NB4 (cell line): ENCODE measurements around the gene ADAMTS2.
A peak's percentile ranks its signal among the peaks of the same experiment; 100 is the strongest.

ENCODE experiments used
- DNase-seq: peaks from one replicate; pipeline ENCODE4 v3.0.0; 2010; ENCODE audit warnings: low read depth
- H3K4me3 ChIP-seq: one replicate; pipeline ENCODE4 v1.5.1; 2011; ENCODE audit warnings: mild to moderate bottlenecking, low read depth, low read length, moderate library complexity
- CTCF ChIP-seq: IDR thresholded peaks from one replicate; pipeline ENCODE4 v1.5.1; 2012; ENCODE audit warnings: low read depth, low read length
- MAX ChIP-seq: IDR thresholded peaks from 2 replicates; pipeline ENCODE4 v1.6.1; 2011; ENCODE audit warnings: low read depth, low read length
- MYC ChIP-seq: IDR thresholded peaks from 2 replicates; pipeline ENCODE4 v1.6.1; 2011; ENCODE audit warnings: low read depth, low read length
- POLR2A ChIP-seq: IDR thresholded peaks from 2 replicates; pipeline ENCODE4 v1.6.1; 2011; ENCODE audit warnings: mild to moderate bottlenecking; ENCODE audit not compliant: insufficient read length; ENCODE audit errors: extremely low read depth

The ADAMTS2 gene

GRCh38 chr5:179191506-179192184 lies 153.6 kb downstream of the ADAMTS2 start:
- no peak for TF ChIP-seq MYC
- H3K4me3 ChIP-seq, result no peak overlapping the region
- no peak for DNase-seq

- TF ChIP-seq MYC (no peak), POLR2A (no peak), CTCF (no peak), MAX (no peak)
- H3K4me3 ChIP-seq, result no peak overlapping the region
- no peak for DNase-seq
Observed at GRCh38 chr5:179190851-179191505, 154.3 kb downstream of the ADAMTS2 start.

- DNase-seq, result no peak
- no peak overlapping the region for H3K4me3 ChIP-seq
Observed at GRCh38 chr5:179188636-179189035, 156.6 kb downstream of the ADAMTS2 start.

GRCh38 chr5:179187681-179188575 lies 157.3 kb downstream of the ADAMTS2 start:
- no peak for DNase-seq
- H3K4me3 ChIP-seq, result no peak overlapping the region
- no peak for TF ChIP-seq MYC
- no peak for TF ChIP-seq POLR2A
- TF ChIP-seq MAX, result no peak
- no peak for TF ChIP-seq CTCF

More at GRCh38 chr5:179188636-179189035, 156.6 kb downstream of the ADAMTS2 start:
- no peak for TF ChIP-seq POLR2A
- no peak for TF ChIP-seq MYC
- no peak for TF ChIP-seq MAX

GRCh38 chr5:179187229-179187678 lies 158.0 kb downstream of the ADAMTS2 start:
- DNase-seq, result peak; percentile 24
- no peak overlapping the region for H3K4me3 ChIP-seq
- TF ChIP-seq MYC, result no peak
- peak; percentile 12 for TF ChIP-seq CTCF

- H3K4me3 ChIP-seq, result no peak overlapping the region
- TF ChIP-seq POLR2A (no peak), MYC (no peak), MAX (no peak), CTCF (no peak)
- no peak for DNase-seq
Observed at GRCh38 chr5:179186801-179187200, 158.5 kb downstream of the ADAMTS2 start.
